SK-N-SH (cell line): ENCODE data around the gene HIF1A. TPM values are rescaled to one million over a fixed set of nuclear protein-coding genes. Genes with fewer than 3 reads are reported as not detected.

Experiments
- CTCF ChIA-PET: fragments of 300-600, 350-600 bp; formaldehyde crosslinking; extraction: SDS; loops from one replicate; lab custom pipeline; 2021; lab: Yijun Ruan, JAX
- POLR2A ChIA-PET: fragments of 350-600 bp; sonication (Branson Sonifier 250); formaldehyde crosslinking; extraction: SDS; loops from one replicate; lab custom pipeline; 2020; ENCODE audit warnings: antibody characterized with exemption, inconsistent platforms; lab: Yijun Ruan, JAX
- DNase-seq: peaks from one replicate; pipeline ENCODE4 v3.0.0; 2012
- H2AFZ ChIP-seq: fragments of 200-600 bp; sonication (generic); 2 replicates; pipeline ENCODE4 v1.8.1; 2016; ENCODE audit warnings: antibody characterized with exemption, mild to moderate bottlenecking, low read depth
- H3F3A ChIP-seq: fragments of 200-600 bp; sonication (generic); replicated peaks from 2 replicates; pipeline ENCODE3; 2016; ENCODE audit warnings: antibody characterized with exemption, mild to moderate bottlenecking; ENCODE audit not compliant: insufficient read depth
- H3K27ac ChIP-seq, 2 experiments: fragments of 200-500 bp in 1 of 2; fragments of 200-600 bp in 1 of 2; sonication (Bioruptor generic) in 1 of 2; sonication (generic), shearing (Covaris generic) in 1 of 2; 2 replicates each; pipeline versions ENCODE4 v1.5.1 to v1.6.1; 2014 to 2016; ENCODE audit warnings: low read depth in 2 of 2, inconsistent platforms in 1 of 2, low read length in 1 of 2, mild to moderate bottlenecking in 1 of 2, mixed read lengths in 1 of 2
- H3K27me3 ChIP-seq: fragments of 200-600 bp; sonication (generic), shearing (Covaris generic); 2 replicates; pipeline ENCODE4 v1.6.1; 2016; ENCODE audit warnings: mixed run types; ENCODE audit not compliant: insufficient read depth
- H3K36me3 ChIP-seq, 2 experiments: fragments of 200-500 bp in 1 of 2; fragments of 200-600 bp in 1 of 2; sonication (Bioruptor generic) in 1 of 2; sonication (generic) in 1 of 2; replicated peaks in 1 of 2; 2 replicates each; pipeline versions ENCODE3 to v1.5.1; 2014 to 2016; ENCODE audit warnings: low read length in 1 of 2, mild to moderate bottlenecking in 1 of 2; ENCODE audit not compliant: insufficient read depth in 2 of 2, control insufficient read depth in 1 of 2
- H3K4me1 ChIP-seq, 2 experiments: fragments of 200-500 bp in 1 of 2; fragments of 200-600 bp in 1 of 2; sonication (Bioruptor generic) in 1 of 2; sonication (generic), shearing (Covaris generic) in 1 of 2; 2 replicates each; pipeline versions ENCODE4 v1.5.1 to v1.6.1; 2014 to 2016; ENCODE audit warnings: low read depth in 1 of 2, low read length in 1 of 2, mixed run types in 1 of 2; ENCODE audit not compliant: insufficient read depth in 2 of 2, control insufficient read depth in 1 of 2
- H3K4me2 ChIP-seq: fragments of 200-600 bp; sonication (generic), shearing (Covaris generic); 2 replicates; pipeline ENCODE4 v1.6.1; 2017; ENCODE audit warnings: mixed run types
- H3K4me3 ChIP-seq, 2 experiments: fragments of 200-500 bp in 1 of 2; fragments of 200-600 bp in 1 of 2; sonication (Bioruptor generic) in 1 of 2; sonication (generic), shearing (Covaris generic) in 1 of 2; 2 replicates each; pipeline versions ENCODE4 v1.5.1 to v1.8.1; 2014 to 2016; ENCODE audit warnings: low read depth in 2 of 2, inconsistent platforms in 1 of 2, low read length in 1 of 2, mild to moderate bottlenecking in 1 of 2, mixed read lengths in 1 of 2, moderate library complexity in 1 of 2
- H3K79me2 ChIP-seq: fragments of 200-600 bp; sonication (generic); 2 replicates; pipeline ENCODE4 v1.8.1; 2017; ENCODE audit warnings: mild to moderate bottlenecking; ENCODE audit not compliant: insufficient read depth
- H3K9ac ChIP-seq: fragments of 200-600 bp; sonication (generic); 2 replicates; pipeline ENCODE4 v1.6.1; 2017; ENCODE audit warnings: mixed run types
- H3K9me2 ChIP-seq: fragments of 200-600 bp; sonication (generic); 2 replicates; pipeline ENCODE4 v1.6.1; 2017; ENCODE audit warnings: mixed run types
- H3K9me3 ChIP-seq: fragments of 200-600 bp; sonication (generic); 2 replicates; pipeline ENCODE4 v1.6.1; 2017; ENCODE audit warnings: mixed run types, mild to moderate bottlenecking, moderate library complexity
- H4K20me1 ChIP-seq: fragments of 200-600 bp; sonication (generic); 2 replicates; pipeline ENCODE4 v1.6.1; 2017; ENCODE audit warnings: mild to moderate bottlenecking, mixed run types; ENCODE audit not compliant: insufficient read depth
- CTCF ChIP-seq: fragments of 200-600 bp; sonication (generic); IDR thresholded peaks from 2 replicates; pipeline ENCODE4 v1.6.1; 2017; ENCODE audit warnings: antibody characterized with exemption, mild to moderate bottlenecking, moderate library complexity
- EP300 ChIP-seq, 2 experiments: IDR thresholded peaks; 2 replicates each; pipeline versions ENCODE4 v1.4.0 to v1.6.1; 2012; ENCODE audit warnings: borderline replicate concordance in 1 of 2, low read depth in 1 of 2, low read length in 1 of 2
- FOXM1 ChIP-seq: IDR thresholded peaks from 2 replicates; pipeline ENCODE4 v1.4.0; 2012; ENCODE audit warnings: low read depth, mild to moderate bottlenecking
- GABPA ChIP-seq: IDR thresholded peaks from 2 replicates; pipeline ENCODE4 v1.4.0; 2012; ENCODE audit warnings: low read depth, mild to moderate bottlenecking
- GATA2 ChIP-seq: sonication (generic); formaldehyde crosslinking; IDR thresholded peaks from 2 replicates; pipeline ENCODE4 v1.5.0; 2020; ENCODE audit warnings: mild to moderate bottlenecking, missing genetic modification reagents
- IRF3 ChIP-seq: fragments of 150-350 bp; IDR thresholded peaks from 2 replicates; pipeline ENCODE4 v1.6.1; 2016; ENCODE audit warnings: mild to moderate bottlenecking, low read depth, low read length
- MAX ChIP-seq: IDR thresholded peaks from 2 replicates; pipeline ENCODE4 v1.4.0; 2012; ENCODE audit warnings: low read depth
- NFIC ChIP-seq: IDR thresholded peaks from 2 replicates; pipeline ENCODE4 v1.4.0; 2012; ENCODE audit warnings: borderline replicate concordance
- NRF1 ChIP-seq: IDR thresholded peaks from 2 replicates; pipeline ENCODE4 v1.6.1; 2012; ENCODE audit warnings: low read depth, mild to moderate bottlenecking, low read length
- POLR2AphosphoS5 ChIP-seq: IDR thresholded peaks from 2 replicates; pipeline ENCODE4 v1.6.1; 2012; ENCODE audit warnings: low read depth, low read length
- RFX5 ChIP-seq: IDR thresholded peaks from 2 replicates; pipeline ENCODE4 v1.6.1; 2012; ENCODE audit warnings: mild to moderate bottlenecking, improper control_type of control experiment, low read length
- RXRA ChIP-seq: IDR thresholded peaks from 2 replicates; pipeline ENCODE4 v1.4.0; 2012; ENCODE audit warnings: low read depth, mild to moderate bottlenecking, borderline replicate concordance
- SMC3 ChIP-seq: IDR thresholded peaks from 2 replicates; pipeline ENCODE4 v1.6.1; 2012; ENCODE audit warnings: low read depth, low read length, improper control_type of control experiment
- TAF1 ChIP-seq: IDR thresholded peaks from 2 replicates; pipeline ENCODE4 v1.6.1; 2012; ENCODE audit warnings: low read depth, mild to moderate bottlenecking, low read length, moderate library complexity, borderline replicate concordance
- USF2 ChIP-seq: fragments of 150-350 bp; IDR thresholded peaks from 2 replicates; pipeline ENCODE4 v1.6.1; 2017; ENCODE audit warnings: antibody characterized with exemption, low read length, low read depth, borderline replicate concordance
- YY1 ChIP-seq: IDR thresholded peaks from 2 replicates; pipeline ENCODE4 v1.4.0; 2012; ENCODE audit warnings: low read depth, mild to moderate bottlenecking
- ZBTB33 ChIP-seq: IDR thresholded peaks from 2 replicates; pipeline ENCODE4 v1.4.0; 2012; ENCODE audit warnings: low read depth, borderline replicate concordance
- WGBS: methylation state at CpG from one replicate; pipeline ENCODE4 v1.1.6; 2017; ENCODE audit warnings: low lambda C conversion rate; 5-methylcytosine and 5-hydroxymethylcytosine counted together
- polyA plus RNA-seq, 3 experiments: library from polyadenylated mRNA; depleted of rRNA; stranded (reverse); fragments of >200 nt; gene quantifications; 2 replicates each; pipeline ENCODE4 v1.2.3, GENCODE V29; 2012
- TF ChIP-seq, protein P1 (sequence below): IDR thresholded peaks from 2 replicates; pipeline ENCODE4 v1.4.0; 2012; ENCODE audit warnings: low read depth, borderline replicate concordance
- TF ChIP-seq, protein P2 (sequence below): IDR thresholded peaks from 2 replicates; pipeline ENCODE4 v1.6.1; 2012; ENCODE audit warnings: mild to moderate bottlenecking, low read depth, low read length, moderate library complexity

Gene HIF1A
- polyA plus RNA-seq, 1 of the 3 experiments (the other 2 are of a cell fraction) = 20.8 TPM

DNA sequence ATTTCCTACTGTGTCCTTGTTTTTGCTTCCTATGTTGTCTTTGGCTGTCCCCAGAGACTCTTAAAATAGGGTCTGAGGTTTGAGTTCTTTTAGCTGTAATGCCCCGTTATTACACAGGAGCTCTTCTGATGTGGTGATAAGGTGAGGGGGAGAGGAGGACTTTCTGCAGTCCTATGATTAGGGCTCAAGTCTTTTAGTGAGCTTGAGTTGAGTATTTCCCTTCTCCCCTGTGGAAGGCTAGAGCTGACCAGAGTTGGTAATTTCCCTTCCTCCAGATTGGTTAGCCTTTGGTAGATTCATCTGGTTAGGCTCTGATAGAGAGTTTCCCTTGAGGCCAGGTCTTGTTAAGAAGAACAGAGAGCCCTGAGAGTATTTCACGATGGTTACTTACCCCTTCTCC, 4.3 kb upstream of the HIF1A start:
- no peak overlapping the region for H3K9ac ChIP-seq
- H3F3A ChIP-seq = no peaks in the 10 kb centered on the region
- H3K27ac ChIP-seq = no peak overlapping the region
- no peaks in the 10 kb centered on the region for H3K9me3 ChIP-seq
- ChIA-PET POLR2A (no interaction called here), CTCF (interaction anchor here (1.0 to 1.2 kb wide), 3 partner anchors 10 to 229 kb away, joined by 3 read pairs; no protein-coding TSS in a partner anchor)
- no peaks in the 10 kb centered on the region for H3K36me3 ChIP-seq
- no peak overlapping the region for H3K4me3 ChIP-seq
- no peaks in the 10 kb centered on the region for H4K20me1 ChIP-seq
- H3K4me2 ChIP-seq = no peak overlapping the region
- no peaks in the 10 kb centered on the region for H3K27me3 ChIP-seq
- H2AFZ ChIP-seq = no peak overlapping the region
- H3K4me1 ChIP-seq = peaks cover 0 to 6% of the 10 kb centered on the region in 2 experiments; a peak in 2 of 4 replicates
- H3K9me2 ChIP-seq = no peaks in the 10 kb centered on the region
- no peak for DNase-seq
- H3K79me2 ChIP-seq = peaks cover 5% of the 10 kb centered on the region
- WGBS = 94% methylated on average over 2 of the region's 2 CpGs
- TF ChIP-seq, protein P1, sequence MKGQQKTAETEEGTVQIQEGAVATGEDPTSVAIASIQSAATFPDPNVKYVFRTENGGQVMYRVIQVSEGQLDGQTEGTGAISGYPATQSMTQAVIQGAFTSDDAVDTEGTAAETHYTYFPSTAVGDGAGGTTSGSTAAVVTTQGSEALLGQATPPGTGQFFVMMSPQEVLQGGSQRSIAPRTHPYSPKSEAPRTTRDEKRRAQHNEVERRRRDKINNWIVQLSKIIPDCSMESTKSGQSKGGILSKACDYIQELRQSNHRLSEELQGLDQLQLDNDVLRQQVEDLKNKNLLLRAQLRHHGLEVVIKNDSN = no peak
- TF ChIP-seq USF2 (no peak), GATA2 (CRISPR knock-in tag) (no peak), NRF1 (no peak), EP300 (IDR thresholded peaks at IDR 0.05; ENCODE audit: borderline replicate concordance in 1 of 2, low read depth in 1 of 2, low read length in 1 of 2) (no peak), RFX5 (no peak), MAX (no peak), GABPA (no peak), RXRA (no peak), SMC3 (no peak), CTCF (no peak), POLR2AphosphoS5 (no peak), IRF3 (no peak), FOXM1 (no peak), ZBTB33 (no peak), TAF1 (no peak), NFIC (no peak), YY1 (no peak)
- TF ChIP-seq, protein P2, sequence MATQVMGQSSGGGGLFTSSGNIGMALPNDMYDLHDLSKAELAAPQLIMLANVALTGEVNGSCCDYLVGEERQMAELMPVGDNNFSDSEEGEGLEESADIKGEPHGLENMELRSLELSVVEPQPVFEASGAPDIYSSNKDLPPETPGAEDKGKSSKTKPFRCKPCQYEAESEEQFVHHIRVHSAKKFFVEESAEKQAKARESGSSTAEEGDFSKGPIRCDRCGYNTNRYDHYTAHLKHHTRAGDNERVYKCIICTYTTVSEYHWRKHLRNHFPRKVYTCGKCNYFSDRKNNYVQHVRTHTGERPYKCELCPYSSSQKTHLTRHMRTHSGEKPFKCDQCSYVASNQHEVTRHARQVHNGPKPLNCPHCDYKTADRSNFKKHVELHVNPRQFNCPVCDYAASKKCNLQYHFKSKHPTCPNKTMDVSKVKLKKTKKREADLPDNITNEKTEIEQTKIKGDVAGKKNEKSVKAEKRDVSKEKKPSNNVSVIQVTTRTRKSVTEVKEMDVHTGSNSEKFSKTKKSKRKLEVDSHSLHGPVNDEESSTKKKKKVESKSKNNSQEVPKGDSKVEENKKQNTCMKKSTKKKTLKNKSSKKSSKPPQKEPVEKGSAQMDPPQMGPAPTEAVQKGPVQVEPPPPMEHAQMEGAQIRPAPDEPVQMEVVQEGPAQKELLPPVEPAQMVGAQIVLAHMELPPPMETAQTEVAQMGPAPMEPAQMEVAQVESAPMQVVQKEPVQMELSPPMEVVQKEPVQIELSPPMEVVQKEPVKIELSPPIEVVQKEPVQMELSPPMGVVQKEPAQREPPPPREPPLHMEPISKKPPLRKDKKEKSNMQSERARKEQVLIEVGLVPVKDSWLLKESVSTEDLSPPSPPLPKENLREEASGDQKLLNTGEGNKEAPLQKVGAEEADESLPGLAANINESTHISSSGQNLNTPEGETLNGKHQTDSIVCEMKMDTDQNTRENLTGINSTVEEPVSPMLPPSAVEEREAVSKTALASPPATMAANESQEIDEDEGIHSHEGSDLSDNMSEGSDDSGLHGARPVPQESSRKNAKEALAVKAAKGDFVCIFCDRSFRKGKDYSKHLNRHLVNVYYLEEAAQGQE = no peak
